ENCODE measurements around the gene C16orf82. TPM values are rescaled to one million over a fixed set of nuclear protein-coding genes. Genes with fewer than 3 reads are reported as not detected.

C16orf82 gene
- total and polyA plus RNA-seq, 4 donors, result not detected

DNA sequence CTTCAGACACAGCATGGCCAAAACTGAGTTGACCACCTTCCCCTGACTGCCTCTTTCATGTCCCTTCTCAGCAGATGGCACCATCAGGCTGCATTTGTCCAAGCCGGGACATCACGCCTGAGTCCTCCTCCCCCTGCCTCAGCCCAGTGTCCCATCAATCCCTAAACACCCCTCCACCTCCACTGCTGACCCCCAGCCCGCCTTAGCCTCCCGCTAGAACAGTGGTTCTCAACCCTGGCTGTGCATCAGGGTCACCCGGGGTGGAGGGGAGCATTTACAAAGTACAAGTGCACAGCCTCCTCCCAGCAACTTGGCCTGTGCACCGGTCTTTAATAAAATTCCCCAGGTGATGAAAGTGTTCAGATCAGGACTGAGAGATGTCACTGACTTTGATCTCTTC is 4.0 kb downstream of the C16orf82 start:
- no peak for TF ChIP-seq JUND (IDR thresholded peaks at IDR 0.05)
- TF ChIP-seq FOXA1 (IDR thresholded peaks at IDR 0.05), result no peak
- TF ChIP-seq YY1 (IDR thresholded peaks at IDR 0.05), result no peak
- TF ChIP-seq FOXA2 (IDR thresholded peaks at IDR 0.05), result no peak
- TF ChIP-seq NR2F2 (IDR thresholded peaks at IDR 0.05), result no peak
- TF ChIP-seq RXRA (IDR thresholded peaks at IDR 0.05), result no peak
- TF ChIP-seq, protein P1, sequence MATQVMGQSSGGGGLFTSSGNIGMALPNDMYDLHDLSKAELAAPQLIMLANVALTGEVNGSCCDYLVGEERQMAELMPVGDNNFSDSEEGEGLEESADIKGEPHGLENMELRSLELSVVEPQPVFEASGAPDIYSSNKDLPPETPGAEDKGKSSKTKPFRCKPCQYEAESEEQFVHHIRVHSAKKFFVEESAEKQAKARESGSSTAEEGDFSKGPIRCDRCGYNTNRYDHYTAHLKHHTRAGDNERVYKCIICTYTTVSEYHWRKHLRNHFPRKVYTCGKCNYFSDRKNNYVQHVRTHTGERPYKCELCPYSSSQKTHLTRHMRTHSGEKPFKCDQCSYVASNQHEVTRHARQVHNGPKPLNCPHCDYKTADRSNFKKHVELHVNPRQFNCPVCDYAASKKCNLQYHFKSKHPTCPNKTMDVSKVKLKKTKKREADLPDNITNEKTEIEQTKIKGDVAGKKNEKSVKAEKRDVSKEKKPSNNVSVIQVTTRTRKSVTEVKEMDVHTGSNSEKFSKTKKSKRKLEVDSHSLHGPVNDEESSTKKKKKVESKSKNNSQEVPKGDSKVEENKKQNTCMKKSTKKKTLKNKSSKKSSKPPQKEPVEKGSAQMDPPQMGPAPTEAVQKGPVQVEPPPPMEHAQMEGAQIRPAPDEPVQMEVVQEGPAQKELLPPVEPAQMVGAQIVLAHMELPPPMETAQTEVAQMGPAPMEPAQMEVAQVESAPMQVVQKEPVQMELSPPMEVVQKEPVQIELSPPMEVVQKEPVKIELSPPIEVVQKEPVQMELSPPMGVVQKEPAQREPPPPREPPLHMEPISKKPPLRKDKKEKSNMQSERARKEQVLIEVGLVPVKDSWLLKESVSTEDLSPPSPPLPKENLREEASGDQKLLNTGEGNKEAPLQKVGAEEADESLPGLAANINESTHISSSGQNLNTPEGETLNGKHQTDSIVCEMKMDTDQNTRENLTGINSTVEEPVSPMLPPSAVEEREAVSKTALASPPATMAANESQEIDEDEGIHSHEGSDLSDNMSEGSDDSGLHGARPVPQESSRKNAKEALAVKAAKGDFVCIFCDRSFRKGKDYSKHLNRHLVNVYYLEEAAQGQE (IDR thresholded peaks at IDR 0.05), result no peak
- no peak for TF ChIP-seq SP1 (IDR thresholded peaks at IDR 0.05)
- TF ChIP-seq RAD21 (IDR thresholded peaks at IDR 0.05), result no peak
- TF ChIP-seq TAF1 (conservative IDR thresholded peaks at IDR 0.05), result no peak
- TF ChIP-seq, protein P2, sequence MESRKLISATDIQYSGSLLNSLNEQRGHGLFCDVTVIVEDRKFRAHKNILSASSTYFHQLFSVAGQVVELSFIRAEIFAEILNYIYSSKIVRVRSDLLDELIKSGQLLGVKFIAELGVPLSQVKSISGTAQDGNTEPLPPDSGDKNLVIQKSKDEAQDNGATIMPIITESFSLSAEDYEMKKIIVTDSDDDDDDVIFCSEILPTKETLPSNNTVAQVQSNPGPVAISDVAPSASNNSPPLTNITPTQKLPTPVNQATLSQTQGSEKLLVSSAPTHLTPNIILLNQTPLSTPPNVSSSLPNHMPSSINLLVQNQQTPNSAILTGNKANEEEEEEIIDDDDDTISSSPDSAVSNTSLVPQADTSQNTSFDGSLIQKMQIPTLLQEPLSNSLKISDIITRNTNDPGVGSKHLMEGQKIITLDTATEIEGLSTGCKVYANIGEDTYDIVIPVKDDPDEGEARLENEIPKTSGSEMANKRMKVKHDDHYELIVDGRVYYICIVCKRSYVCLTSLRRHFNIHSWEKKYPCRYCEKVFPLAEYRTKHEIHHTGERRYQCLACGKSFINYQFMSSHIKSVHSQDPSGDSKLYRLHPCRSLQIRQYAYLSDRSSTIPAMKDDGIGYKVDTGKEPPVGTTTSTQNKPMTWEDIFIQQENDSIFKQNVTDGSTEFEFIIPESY (IDR thresholded peaks at IDR 0.05), result no peak
- Histone ChIP-seq H3K9me3 (ENCODE audit: control insufficient read depth in 4 of 4, low read length in 3 of 4) (peaks cover 0 to 3% (median 1%) of the 10 kb centered on the region in 4 donors), H3K9ac (ENCODE audit: low read depth in 1 of 2, low read length in 2 of 2) (no peak overlapping the region), H3K27me3 (ENCODE audit: control insufficient read depth in 4 of 4, insufficient read depth in 4 of 4, low read length in 3 of 4) (no peaks in the 10 kb centered on the region), H3K36me3 (ENCODE audit: control insufficient read depth in 4 of 4, insufficient read depth in 3 of 4, low read depth in 1 of 4, low read length in 3 of 4) (no peaks in the 10 kb centered on the region), H3K27ac (ENCODE audit: low read depth in 1 of 2, low read length in 2 of 2) (no peak overlapping the region), H3K4me1 (ENCODE audit: control insufficient read depth in 4 of 4, insufficient read depth in 4 of 4, low read length in 3 of 4) (no peaks in the 10 kb centered on the region), H3K4me3 (ENCODE audit: low read depth in 1 of 3, low read length in 3 of 3) (no peak overlapping the region)
- no peak for DNase-seq (ENCODE audit: low spot score)
- WGBS, result 79% methylated on average over 6 of the region's 6 CpGs

DNA sequence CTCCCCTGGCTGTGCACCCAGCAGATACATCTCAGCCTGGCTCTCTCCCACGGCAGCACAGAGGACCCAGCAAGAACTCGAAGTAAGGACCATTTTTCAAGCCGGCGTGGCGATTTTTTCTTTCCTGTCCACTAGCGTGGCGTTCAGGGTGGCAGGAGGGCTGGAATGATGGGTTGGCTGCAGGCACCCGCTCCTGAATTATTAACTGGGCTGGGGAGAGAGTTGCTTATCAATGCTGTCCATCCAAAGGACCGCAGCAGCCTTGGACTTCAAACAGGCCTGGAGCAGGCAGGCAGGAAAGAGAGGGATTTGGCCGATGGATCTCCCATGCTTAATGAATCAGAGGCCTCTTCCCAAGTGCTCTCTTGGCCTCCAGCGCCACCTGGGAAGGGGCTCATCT is 7.0 kb downstream of the C16orf82 start:
- 74% methylated on average over 11 of the region's 11 CpGs for WGBS
- no peak for DNase-seq (ENCODE audit: low spot score)
- Histone ChIP-seq H3K4me3 (ENCODE audit: low read depth in 1 of 3, low read length in 3 of 3) (no peak overlapping the region), H3K36me3 (ENCODE audit: control insufficient read depth in 4 of 4, insufficient read depth in 3 of 4, low read depth in 1 of 4, low read length in 3 of 4) (no peaks in the 10 kb centered on the region), H3K4me1 (ENCODE audit: control insufficient read depth in 4 of 4, insufficient read depth in 4 of 4, low read length in 3 of 4) (no peaks in the 10 kb centered on the region), H3K9me3 (ENCODE audit: control insufficient read depth in 4 of 4, low read length in 3 of 4) (peaks cover 0 to 3% (median 2%) of the 10 kb centered on the region in 4 donors), H3K27me3 (ENCODE audit: control insufficient read depth in 4 of 4, insufficient read depth in 4 of 4, low read length in 3 of 4) (peaks cover 0 to 6% (median 0%) of the 10 kb centered on the region in 4 donors), H3K9ac (ENCODE audit: low read depth in 1 of 2, low read length in 2 of 2) (no peak overlapping the region), H3K27ac (ENCODE audit: low read depth in 1 of 2, low read length in 2 of 2) (no peak overlapping the region)
- TF ChIP-seq FOXA1 (IDR thresholded peaks at IDR 0.05) (no peak), SP1 (IDR thresholded peaks at IDR 0.05) (no peak), TAF1 (conservative IDR thresholded peaks at IDR 0.05) (no peak), JUND (IDR thresholded peaks at IDR 0.05) (no peak), HNF4G (IDR thresholded peaks at IDR 0.05) (no peak), GABPA (IDR thresholded peaks at IDR 0.05 in 1 of 2, conservative IDR thresholded peaks at IDR 0.05 in 1 of 2) (no peak), HNF4A (conservative IDR thresholded peaks at IDR 0.05) (no peak), RXRA (IDR thresholded peaks at IDR 0.05) (no peak), NR2F2 (IDR thresholded peaks at IDR 0.05) (no peak)
- TF ChIP-seq, protein P2 (IDR thresholded peaks at IDR 0.05), result no peak
- TF ChIP-seq, protein P3, sequence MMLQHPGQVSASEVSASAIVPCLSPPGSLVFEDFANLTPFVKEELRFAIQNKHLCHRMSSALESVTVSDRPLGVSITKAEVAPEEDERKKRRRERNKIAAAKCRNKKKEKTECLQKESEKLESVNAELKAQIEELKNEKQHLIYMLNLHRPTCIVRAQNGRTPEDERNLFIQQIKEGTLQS (IDR thresholded peaks at IDR 0.05), result no peak
- TF ChIP-seq, protein P4, sequence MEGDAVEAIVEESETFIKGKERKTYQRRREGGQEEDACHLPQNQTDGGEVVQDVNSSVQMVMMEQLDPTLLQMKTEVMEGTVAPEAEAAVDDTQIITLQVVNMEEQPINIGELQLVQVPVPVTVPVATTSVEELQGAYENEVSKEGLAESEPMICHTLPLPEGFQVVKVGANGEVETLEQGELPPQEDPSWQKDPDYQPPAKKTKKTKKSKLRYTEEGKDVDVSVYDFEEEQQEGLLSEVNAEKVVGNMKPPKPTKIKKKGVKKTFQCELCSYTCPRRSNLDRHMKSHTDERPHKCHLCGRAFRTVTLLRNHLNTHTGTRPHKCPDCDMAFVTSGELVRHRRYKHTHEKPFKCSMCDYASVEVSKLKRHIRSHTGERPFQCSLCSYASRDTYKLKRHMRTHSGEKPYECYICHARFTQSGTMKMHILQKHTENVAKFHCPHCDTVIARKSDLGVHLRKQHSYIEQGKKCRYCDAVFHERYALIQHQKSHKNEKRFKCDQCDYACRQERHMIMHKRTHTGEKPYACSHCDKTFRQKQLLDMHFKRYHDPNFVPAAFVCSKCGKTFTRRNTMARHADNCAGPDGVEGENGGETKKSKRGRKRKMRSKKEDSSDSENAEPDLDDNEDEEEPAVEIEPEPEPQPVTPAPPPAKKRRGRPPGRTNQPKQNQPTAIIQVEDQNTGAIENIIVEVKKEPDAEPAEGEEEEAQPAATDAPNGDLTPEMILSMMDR (IDR thresholded peaks at IDR 0.05; ENCODE audit: low read depth, low read length, missing input control), result no peak
- TF ChIP-seq, protein P1 (IDR thresholded peaks at IDR 0.05), result no peak
- TF ChIP-seq, protein P5, sequence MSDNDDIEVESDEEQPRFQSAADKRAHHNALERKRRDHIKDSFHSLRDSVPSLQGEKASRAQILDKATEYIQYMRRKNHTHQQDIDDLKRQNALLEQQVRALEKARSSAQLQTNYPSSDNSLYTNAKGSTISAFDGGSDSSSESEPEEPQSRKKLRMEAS (IDR thresholded peaks at IDR 0.05), result no peak
